ENCODE results near the gene CCDC171.

DNA sequence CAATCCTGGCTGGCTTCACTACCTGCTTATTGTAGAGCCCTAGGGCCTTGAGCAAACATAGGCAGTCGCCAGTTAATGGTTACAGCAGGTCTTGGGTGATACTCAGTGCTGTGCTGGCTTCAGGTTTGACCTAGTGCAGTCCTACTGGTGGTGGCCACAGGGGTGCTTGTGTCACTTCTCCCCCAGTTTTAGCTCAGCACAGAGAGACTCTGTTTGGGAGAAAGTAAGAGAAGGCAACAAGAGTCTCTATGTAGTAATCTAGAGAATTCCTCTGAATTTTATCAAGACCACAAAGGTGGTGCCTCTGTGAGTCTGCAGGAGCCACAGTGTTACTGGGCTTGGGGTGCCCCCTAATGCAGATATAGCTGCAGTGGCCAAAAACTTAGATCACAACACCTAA lies 165.6 kb downstream of the CCDC171 start:
- TF ChIP-seq, protein P1, sequence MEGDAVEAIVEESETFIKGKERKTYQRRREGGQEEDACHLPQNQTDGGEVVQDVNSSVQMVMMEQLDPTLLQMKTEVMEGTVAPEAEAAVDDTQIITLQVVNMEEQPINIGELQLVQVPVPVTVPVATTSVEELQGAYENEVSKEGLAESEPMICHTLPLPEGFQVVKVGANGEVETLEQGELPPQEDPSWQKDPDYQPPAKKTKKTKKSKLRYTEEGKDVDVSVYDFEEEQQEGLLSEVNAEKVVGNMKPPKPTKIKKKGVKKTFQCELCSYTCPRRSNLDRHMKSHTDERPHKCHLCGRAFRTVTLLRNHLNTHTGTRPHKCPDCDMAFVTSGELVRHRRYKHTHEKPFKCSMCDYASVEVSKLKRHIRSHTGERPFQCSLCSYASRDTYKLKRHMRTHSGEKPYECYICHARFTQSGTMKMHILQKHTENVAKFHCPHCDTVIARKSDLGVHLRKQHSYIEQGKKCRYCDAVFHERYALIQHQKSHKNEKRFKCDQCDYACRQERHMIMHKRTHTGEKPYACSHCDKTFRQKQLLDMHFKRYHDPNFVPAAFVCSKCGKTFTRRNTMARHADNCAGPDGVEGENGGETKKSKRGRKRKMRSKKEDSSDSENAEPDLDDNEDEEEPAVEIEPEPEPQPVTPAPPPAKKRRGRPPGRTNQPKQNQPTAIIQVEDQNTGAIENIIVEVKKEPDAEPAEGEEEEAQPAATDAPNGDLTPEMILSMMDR (IDR thresholded peaks at IDR 0.05) = no peak
- TF ChIP-seq POLR2A (IDR thresholded peaks at IDR 0.05) = no peak

Measured in thyroid gland (tissue), 4 donors.